NCI-H187 treated with DMSO at 0.1 percent for 48 hours (cell line): ENCODE results near the gene PLEKHH1.
"Not testable (repeated sequence)": the region's sequence is repeated elsewhere in the genome, so short reads cannot be mapped to it uniquely, and the experiment has no call there.

Source experiments
- DNase-seq: peaks from one replicate; lab custom pipeline; 2025; lab: John Stamatoyannopoulos, UW

The PLEKHH1 gene

DNA sequence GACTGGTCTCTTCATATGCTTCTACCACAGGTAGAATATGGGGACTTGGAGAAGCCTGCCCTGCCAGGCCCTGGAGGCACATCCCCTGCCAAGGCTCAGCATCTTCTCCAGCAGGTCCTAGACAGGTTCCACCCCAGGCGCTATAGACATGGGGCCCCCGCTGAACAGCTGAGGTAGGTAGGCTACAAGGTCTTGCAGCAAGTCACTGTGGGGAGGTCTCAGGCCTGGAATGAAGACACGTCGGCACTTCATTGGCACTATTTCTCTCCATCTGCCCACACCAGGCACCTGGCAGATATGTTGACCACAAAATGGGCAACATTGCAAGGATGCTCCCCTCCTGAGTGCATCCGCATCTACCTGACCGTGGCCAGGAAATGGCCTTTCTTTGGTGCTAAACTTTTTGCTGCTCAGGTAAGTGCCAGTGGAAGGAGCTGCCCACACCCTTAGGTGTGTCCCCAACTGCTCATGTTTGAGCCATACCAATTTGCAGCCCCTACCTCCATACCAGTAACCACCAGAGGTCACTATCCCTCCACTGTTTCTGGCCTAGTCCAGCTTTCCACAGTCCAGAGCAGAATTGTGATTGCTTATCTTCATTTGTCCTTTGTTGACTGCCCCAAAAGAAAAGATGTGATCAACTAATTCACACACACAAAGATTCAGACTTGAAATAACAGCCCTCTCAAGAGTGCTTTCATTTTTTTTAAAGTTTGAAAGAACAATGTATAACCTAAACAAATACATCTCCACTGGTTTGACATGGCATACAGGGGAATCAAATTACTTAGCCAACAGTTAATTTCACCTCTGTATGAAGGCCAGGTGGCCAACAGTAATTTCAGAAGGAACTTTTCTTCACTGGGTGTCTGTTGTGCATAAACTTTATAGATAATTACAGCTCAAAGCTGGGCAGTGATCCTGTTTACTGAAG lies 50.9 kb downstream of the PLEKHH1 start:
- DNase-seq: no peak

DNA sequence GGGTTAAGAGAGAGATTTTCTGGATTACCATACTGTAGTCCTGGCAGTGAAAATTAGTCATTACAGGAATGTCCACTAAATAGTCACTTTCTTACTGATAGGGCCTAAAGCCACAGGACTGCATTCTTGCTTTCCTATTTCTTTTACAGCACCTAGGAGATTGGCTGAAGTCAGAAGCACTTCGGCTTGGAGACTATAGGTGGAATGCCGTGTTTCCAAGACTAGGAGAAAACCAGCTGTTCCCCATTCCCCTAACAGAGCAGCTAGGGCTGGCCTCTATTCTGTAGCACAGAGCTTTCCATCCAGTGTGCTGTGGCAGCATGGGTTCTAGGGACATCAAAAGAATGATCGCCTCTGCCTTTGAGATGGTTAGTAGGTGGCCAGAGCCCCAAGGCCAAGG lies 51.9 kb downstream of the PLEKHH1 start:
- no peak for DNase-seq

DNA sequence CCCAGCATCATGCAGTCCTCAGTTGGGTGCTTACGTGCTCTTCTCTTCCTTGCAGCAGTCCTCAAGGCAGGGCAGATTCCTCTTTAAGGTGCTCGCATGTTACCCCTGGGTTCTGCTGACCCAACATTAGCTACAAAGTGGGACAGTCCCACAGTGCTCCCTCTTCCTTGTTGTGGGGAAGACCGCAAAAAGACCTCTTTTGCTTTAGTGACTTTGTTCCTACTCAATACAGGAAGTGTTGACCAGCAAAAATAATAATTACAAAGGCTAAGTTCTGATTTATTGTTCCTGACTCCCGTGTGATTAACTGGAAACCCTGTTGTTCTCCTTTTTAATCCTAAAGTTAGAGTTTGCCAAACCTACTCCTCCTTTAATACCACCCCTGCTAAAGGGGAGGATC lies 53.3 kb downstream of the PLEKHH1 start:
- no peak for DNase-seq

- no peak for DNase-seq
These were observed 56.2 kb downstream of the PLEKHH1 start for GRCh38 chr14:67589204-67589770.

DNA sequence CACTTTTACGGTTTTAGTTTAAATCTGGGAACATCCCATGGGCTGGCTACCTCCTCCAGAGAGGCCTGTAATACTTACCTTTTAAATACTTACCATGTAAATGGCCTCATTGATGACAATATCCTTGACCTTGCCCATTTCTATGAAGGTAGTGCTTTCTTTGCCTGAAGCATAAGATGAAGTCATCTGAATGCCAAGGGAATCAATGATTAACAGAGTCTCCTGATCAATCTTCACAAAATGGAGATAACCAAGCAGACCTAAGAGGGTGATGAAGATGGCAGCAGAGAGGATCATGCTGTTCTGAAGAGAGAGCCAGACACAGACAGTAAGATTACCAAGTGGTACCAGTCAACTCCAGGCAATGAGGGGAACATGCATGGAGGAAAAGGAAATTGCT lies 60.6 kb downstream of the PLEKHH1 start:
- DNase-seq: not testable (repeated sequence)

- no peak for DNase-seq
These were observed 62.3 kb downstream of the PLEKHH1 start for GRCh38 chr14:67595392-67595791.

- no peak for DNase-seq
These were observed 66.8 kb downstream of the PLEKHH1 start, which contains the start of gene PIGH for GRCh38 chr14:67599698-67600561. TSS of gene PIGH (minus strand) at chr14:67600268. CDS start at chr14:67600203, 65 bp downstream.

DNA sequence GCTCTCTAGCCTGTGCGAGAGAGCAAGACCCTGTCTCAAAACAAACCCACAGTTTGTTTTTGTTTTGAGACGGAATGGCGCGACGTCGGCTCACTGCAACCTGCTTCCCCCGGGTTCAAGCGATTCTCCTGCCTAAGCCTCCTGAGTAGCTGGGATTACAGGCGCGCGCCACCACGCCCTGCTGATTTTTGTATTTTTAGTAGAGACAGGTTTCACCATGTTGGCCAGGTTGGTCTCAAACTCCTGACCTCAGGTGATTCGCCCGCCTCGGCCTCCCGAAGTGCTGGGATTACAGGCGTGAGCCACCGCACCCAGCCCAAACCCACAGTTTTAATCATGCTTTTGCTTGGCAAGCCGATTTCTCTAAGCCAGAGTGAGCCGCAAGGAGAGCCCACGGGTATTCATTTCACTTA lies 67.5 kb downstream of the PLEKHH1 start:
- not testable (repeated sequence) for DNase-seq

DNA sequence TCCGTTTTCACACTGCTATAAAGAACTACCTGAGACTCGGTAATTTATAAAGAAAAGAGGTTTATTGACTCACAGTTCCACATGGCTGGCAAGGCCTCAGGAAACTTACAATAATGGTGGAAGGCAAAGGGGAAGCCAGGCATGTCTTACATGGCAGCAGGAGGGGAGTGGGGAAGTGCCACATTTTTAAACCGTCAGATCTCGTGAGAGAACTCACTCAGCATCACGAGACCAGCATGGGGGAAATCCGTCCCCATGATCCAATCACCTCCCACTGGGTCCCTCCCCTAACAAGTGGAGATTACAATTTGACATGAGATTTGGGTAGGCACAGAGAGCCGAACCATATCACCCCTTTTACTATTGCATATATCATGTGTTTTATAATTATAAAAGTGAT lies 69.0 kb downstream of the PLEKHH1 start:
- no peak for DNase-seq

- DNase-seq: no peak
These were observed 70.0 kb downstream of the PLEKHH1 start for GRCh38 chr14:67602995-67603545.

DNA sequence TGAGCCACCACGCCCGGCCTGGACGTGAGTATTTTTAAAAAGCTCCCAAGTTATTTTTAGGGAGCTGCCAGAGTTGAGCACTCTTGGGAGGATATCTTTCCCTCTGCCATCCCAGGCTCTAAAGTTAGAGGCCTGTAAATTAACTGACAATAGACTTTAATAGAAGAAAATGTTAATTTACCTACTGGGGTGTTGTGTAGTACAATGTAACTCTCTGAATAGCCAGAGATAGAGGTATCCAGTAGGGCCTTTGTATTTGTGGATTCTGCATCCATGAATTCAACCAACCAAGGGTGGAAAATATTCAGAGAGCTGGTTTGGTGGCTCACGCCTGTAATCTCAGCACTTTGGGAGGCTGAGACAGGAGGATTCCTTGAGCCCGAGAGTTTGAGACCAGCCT lies 74.6 kb downstream of the PLEKHH1 start:
- no peak for DNase-seq

DNA sequence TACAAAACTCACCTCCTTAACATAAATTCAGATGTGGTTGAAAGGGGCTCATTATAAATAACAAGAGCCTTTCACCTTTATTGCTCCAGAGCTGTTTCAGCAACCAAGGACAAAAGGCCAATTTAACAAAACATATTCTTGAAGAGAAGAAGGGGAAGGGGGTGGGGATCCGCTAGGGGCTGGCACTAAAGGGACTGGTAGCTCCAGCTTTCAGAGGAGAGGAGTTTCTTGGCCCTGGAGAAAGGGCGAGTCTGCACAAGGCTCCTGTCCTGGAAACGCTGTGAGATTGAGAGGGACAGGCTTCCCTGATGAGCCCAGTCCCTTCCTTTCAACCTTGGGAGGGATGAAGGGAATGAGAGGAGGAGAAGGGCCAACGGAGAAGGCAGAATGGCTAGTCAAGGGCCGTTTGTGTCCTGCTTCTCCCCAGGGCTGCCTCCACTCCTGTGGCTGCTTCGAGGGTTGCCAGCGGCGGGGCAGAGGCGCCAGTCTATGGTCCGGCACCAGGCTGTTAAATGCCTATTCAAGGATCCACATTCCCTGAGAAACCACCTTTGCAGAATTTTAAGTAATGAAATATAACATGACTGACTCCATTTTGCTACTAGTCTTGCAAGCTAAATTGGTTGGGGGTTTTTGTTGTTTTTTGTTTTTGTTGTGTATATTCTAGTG lies 76.7 kb downstream of the PLEKHH1 start:
- no peak for DNase-seq

DNA sequence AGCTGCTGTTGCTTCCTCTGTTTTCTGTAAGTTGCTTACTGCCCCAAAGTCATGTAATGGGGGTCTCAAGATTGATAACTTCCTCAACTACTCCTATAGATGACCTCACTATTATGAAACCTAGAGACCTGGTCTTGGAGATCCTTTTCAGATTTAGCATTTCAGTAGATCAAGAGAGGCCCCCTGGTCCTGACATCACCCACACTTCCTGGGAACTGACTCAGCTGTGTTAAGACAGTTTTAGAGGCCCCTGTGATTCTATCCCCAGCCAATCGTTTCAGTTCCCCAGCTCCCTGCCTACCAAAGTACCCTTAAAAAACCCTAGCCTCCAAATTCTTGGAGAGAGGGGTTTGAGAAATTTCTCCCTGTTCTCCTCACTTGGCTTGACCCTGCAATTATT lies 77.4 kb downstream of the PLEKHH1 start:
- no peak for DNase-seq

DNA sequence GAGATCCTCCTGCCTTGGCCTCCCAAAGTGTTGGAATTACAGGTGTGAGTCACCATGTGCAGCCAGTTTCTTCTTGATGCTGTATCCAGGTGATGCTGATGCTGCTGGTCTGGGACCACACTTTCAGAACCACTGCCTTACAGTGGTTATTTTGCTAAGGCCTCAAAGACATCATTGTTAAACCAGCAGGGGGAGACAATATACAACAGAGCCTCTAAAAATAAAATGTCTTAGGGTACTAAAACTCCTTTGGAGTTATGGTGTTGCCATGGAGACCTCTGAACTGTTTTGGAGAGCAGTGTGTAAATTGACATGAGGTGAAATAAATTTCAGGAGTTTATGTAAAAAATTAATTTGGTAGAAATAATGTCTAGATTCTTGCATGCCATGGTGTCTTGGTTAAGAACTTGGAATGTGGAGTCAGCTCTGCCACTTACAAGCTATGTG lies 85.5 kb downstream of the PLEKHH1 start:
- peak; percentile 39 for DNase-seq

- peak; percentile 88 for DNase-seq
These were observed 86.5 kb downstream of the PLEKHH1 start, which contains the start of gene ARG2 for GRCh38 chr14:67619446-67620216. TSS of gene ARG2 (plus strand) at chr14:67619920. CDS start at chr14:67619978, 58 bp downstream.

GRCh38 chr14:67620217-67620785 lies 87.2 kb downstream of the PLEKHH1 start:
- DNase-seq: peak; percentile 5

- DNase-seq: no peak
These were observed 89.6 kb downstream of the PLEKHH1 start for GRCh38 chr14:67622675-67623074.

- DNase-seq: no peak
These were observed 90.0 kb downstream of the PLEKHH1 start for GRCh38 chr14:67623114-67623513.

DNA sequence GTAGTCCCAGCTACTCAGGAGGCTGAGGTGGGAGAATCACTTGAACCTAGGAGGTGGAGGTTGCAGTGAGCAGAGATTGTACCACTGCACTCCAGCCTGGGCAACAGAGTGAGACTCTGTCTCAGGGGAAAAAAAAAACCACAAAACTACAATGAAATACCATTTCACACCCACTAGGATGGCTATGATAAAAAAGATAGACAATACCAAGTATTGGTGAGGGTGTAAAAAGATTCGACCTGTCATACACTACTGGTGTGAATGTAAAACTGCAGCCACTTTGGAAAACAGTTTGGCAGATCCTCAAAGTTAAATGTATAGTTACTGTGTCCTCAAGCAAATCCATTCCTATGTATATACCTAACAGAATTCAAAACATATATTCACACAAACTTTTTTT lies 93.0 kb downstream of the PLEKHH1 start:
- DNase-seq: not testable (repeated sequence)

DNA sequence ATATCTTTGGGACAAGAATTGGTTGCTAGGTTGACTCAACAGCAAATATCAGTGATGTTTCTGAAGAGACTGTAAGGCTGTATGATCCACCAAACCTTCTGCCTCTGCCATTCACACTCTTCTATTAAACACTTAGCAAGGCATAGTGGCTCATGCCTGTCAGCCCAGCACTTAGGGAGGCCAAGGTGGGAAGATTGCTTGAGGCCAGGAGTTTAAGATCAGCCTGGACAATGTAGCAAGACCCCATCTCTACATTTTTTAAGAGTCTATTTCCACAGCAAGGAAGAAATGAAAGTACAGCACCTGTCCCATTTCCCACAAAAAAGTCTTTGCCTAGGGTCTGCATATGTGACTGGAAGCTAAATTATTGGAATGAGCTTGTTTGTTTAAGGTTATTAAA lies 94.4 kb downstream of the PLEKHH1 start:
- DNase-seq: no peak
